ENCODE data around the gene ZCWPW1.
"Not testable (repeated sequence)": the region's sequence is repeated elsewhere in the genome, so short reads cannot be mapped to it uniquely, and the experiment has no call there.

ZCWPW1 gene

GRCh38 chr7:100353685-100354330, 74.7 kb downstream of the ZCWPW1 start:
- DNase-seq (ENCODE audit: low read depth), result no peak

GRCh38 chr7:100352984-100353684, 75.4 kb downstream of the ZCWPW1 start:
- DNase-seq (ENCODE audit: low read depth), result no peak

- DNase-seq (ENCODE audit: low read depth), result not testable (repeated sequence)
Measured at GRCh38 chr7:100352230-100352781, 76.2 kb downstream of the ZCWPW1 start.

GRCh38 chr7:100351657-100352058, 76.8 kb downstream of the ZCWPW1 start:
- no peak for DNase-seq (ENCODE audit: low read depth)
